GM18520 (cell line): ENCODE results near the gene RACK1.
"Not testable (repeated sequence)": the region's sequence is repeated elsewhere in the genome, so short reads cannot be mapped to it uniquely, and the experiment has no call there.

ENCODE experiments used
- ATAC-seq: cut with Tn5 transposase; IDR thresholded peaks from one replicate; pipeline ENCODE4 v1.9.1; 2021; ENCODE audit not compliant: unreplicated experiment

The RACK1 gene

DNA sequence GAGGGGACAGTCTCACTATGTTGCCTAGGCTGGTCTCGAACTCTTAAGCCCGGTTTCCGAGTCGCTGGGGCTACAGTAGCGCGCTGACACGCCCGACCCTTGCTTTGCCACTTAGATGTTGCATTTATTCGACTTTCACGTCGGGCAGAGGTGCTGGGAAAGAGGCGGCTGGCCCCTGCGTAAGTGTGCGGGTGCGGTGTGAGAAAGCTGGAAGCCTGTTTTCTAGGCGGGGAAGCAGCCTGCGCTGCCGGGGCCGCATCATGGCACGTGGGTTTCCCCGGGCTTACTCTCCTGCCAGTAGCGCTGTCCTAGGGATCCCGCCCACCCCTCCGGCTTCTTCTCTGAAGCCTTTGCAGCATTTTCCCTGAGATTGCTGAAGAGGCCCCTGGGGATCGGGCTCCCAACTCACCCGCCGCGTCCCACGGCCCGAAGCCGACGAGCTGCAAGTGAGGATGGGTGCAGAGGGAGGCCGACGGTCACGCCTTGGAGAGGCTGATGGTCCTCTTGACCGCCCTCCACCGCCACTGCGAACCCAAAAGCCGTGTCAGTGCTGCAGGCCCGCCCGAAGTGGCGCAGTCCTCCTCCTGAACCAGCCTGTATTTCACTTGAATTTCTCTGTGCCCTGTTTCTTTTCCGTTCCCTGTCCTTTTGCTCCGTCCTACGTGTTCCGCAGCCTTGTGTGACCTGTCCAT, 26.4 kb downstream of the RACK1 start:
- ATAC-seq: no peak

DNA sequence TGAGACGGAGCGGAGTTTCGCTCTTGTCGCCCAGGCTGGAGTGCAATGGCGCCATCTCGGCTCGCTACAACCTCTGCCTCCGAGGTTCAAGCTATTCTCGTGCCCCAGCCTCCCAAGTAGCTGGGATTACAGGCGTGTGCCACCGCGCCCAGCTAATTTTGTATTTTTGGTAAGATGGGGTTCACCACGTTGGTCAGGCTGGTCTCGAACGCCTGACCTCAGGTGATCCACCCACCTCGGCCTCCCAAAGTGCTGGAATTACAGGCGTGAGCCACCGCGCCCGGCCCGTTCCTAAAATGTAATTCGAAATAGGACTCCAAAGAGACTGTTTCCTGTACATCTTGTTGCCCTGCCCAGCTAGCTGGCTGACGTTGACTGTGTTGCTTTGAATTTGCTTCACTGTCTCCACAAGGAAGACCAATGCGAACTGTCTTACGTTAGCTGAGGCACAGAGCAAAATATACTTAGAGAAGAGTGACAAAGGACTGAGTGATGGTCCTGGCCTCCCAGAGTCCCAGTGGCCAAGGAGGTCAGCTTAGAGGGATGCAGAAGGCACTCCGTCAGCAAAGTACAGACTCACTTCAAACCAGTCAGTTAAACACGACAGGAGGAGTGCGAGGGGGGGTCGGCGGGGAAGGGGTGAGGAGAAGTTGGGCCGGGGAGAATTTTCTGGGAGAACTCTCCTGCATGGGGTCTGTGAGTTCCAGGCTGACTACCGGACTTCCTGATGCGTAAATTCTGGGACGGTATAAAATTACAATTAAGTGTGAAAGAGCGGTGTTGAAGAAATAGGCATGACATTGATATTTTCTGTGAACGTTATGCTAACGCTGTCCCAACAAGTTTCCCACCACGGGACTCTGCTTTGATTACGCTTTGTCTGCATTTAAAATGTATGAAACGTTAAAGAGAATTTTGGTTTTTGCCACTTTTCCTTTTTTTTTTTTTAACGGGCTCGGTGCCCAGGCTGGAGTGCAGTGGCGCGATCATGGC, 27.4 kb downstream of the RACK1 start:
- ATAC-seq: no peak

DNA sequence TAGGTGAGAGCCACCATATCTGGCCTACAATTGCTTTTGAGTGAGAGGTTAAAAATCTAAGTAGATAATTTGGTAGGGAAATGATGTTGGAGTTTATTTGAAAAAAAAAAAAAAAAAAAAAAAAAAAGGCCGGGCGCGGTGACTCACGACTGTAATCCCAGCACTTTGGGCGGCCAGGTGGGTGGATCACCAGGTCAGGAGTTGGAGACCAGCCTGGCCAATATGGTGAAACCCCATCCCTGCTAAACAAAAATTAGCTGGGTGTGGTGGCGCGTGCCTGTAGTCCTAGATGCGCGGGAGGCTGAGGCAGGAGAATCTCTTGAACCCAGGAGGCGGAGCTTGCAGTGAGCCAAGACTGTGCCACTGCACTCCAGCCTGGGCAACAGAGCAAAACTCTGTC, 29.5 kb downstream of the RACK1 start:
- not testable (repeated sequence) for ATAC-seq

DNA sequence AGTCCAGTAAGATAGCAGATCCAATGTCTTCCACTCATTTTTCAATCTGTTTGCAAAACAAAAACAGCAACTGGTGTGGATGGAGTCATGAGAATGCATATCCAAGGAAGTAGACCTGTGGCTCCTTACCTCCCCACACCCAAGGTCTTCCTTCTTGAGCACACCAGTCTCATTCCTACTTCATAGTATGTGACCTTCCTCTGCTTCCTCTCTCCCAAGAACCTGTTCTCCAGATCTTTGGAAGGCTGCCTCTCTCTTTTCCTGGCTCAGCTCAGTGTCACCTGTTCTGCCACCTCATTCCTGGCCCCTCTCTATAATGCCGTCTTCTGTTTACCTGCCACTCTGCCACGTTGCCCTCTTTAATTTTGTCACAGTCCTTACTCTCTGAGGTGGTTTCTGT, 30.8 kb downstream of the RACK1 start:
- no peak for ATAC-seq

DNA sequence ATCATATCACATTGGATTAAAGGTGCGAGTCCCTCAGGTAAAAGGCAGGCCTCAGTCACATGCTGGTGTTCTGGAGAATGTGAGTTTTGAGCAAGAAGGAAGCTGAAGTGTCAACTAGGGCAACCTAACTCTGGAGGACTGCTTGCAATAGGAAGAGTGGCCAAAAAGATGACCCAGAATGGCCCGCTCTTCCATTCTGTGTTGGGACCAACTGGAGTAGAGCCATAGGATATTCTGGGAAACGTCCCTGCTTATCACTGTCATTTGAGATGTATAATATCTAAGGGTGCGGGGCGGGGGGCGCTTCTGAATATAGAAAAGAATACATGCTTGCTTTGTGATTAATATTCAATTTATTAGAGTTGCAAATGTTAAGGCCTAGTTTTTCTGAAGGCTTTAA, 31.6 kb downstream of the RACK1 start:
- no peak for ATAC-seq

DNA sequence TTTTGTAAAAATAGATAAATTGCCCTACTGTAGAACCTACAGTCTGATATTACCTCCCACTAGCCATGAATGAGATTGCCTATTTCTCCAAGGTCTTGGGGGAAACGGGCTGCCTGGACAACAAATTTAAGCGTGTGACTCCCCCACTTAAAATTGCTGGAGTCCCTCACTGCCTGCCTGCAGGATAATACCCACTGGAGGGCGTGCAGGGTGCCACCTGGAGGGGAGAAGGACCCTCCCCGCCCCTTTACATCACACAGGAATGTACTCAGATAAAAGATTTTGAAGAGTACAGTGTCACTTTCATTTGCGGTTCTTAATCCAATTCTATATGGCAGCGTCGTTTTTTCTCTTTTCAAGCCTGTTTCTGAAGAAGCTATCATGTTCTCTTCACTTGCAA, 32.5 kb downstream of the RACK1 start:
- ATAC-seq: no peak

DNA sequence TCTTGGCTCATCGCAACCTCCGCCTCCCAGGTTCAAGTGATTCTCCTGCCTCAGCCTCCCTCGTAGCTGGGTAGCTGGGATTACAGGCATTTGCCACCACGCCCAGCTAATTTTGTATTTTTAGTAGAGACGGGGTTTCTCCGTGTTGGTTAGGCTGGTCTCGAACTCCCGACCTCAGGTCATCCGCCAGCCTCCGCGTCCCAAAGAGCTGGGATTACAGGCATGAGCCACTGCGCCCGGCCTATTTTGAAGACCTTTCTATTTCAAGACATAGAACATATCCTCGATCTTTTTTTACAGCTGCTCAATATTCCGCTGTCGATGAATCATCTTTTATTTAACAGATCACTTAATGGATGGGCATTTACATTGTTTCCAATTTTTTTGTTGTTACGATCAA, 33.0 kb downstream of the RACK1 start:
- ATAC-seq: not testable (repeated sequence)

DNA sequence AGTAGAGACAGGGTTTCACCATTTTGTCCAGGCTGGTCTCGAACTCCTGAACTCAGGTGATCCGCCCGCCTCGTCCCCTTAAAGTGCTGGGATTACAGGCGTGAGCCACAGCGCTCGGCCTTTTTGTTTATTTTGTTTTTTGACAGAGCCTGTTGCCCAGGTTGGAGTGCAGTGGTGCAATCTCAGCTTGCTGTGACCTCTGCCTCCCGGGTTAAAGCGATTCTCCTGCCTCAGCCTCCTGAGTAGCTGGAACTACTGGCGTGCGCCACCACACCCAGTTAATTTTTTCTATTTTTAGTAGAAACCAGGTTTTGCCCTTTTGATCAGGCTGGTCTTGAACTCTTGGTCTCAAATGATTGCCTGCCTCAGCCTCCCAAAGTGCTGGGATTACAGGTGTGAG, 33.6 kb downstream of the RACK1 start:
- ATAC-seq: not testable (repeated sequence)

DNA sequence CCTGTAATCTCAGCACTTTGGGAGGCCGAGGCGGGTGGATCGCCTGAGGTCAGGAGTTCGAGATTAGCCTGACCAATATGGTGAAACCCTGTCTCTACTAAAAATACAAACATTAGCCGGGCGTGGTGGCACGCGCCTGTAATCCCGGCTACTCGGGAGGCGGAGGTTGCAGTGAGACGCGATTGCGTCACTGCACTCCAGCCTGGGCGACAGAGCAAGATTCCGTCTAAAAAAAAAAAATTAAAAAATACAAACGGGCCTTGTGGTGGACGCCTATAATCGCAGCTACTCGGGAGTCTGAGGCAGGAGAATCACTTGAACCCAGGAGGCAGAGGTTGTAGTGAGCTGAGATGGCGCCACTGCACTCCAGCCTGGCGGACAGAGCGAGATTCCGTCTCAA, 34.7 kb downstream of the RACK1 start:
- ATAC-seq: not testable (repeated sequence)

DNA sequence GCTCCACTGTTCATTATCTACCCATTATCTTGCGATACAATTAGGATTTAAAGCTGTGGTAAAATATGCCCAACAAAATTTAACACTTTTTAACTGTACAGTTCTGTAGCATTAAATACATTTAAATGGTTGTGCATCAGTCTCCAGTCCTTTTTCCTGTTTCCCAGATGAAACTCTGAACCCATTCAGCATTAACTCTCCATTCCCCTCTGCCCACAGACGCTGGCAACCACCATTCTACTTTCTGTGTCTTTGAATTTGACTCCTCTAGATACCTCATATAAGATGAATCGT, 35.8 kb downstream of the RACK1 start:
- ATAC-seq: no peak

DNA sequence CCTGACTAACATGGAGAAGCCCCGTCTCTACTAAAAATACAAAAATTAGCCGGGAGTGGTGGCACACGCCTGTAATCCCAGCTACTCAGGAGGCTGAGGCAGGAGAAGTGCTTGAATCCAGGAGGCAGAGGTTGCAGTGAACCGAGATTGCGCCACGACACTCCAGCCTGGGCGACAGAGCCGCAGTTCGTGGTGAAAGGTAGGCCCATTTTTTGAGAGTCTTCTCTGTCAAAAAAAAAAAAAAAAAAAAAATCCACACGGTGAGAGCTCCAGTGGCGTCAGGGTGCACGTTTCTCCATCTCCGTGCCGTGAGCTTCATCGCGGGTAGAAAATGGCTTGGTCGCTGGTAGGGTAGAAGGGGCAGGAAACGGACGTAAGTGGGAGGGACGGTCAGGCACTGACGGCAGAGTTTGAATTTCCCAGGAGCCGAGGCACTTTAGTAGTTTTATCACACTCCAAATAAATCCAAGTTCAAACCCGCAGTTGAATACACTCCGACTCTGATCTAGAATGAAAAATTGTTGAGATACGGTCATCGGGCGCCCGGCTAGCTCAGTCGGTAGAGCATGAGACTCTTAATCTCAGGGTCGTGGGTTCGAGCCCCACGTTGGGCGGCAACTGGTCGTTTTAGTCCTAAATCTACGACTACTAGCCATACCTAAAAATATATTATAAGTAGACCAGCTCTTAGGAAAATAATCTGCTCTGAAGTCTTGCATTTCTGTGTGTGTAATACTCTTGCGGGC, 36.3 kb downstream of the RACK1 start:
- peak; percentile 49 for ATAC-seq

DNA sequence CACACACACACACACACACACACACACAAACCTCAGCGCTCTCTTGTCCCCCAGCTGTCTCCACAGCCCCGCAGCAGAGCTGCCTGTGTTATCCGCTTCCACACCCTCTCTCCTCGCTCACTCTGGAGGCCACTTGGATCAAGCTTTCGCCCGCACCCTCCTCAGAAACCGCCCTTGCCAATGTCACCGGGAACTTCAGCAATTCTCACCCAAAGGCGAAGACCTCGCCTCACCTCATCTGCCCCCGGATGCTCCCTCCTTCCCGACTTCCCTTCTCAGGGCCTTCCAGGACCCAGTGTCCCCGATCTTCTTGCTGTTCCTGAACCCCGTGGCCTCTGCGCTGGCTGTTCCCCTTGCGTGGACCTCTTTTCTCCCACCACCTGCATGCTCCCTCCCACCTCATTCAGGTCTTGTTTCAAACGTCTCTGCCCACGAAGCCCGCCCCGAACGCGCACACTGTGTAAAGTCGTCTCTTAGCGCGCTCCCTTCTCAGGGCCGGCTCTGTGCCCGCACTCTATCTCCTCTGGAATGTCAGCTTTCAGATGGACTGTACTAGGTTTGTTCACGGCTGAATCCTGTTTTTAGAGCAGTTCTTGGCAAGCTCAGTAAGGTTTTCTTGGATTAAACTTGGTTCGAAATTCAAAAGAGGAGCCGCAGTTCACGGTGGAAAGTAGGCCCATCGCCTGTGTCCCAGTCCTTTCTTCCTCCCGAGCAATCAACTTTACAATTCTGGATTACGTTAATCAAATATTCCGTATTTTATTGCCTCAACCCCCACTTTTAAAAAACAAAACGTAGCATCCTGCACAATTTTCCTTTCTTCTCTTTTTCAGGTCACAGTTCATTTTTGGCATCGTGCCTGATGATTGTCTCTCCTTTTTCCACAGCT, 37.7 kb downstream of the RACK1 start:
- no peak for ATAC-seq

DNA sequence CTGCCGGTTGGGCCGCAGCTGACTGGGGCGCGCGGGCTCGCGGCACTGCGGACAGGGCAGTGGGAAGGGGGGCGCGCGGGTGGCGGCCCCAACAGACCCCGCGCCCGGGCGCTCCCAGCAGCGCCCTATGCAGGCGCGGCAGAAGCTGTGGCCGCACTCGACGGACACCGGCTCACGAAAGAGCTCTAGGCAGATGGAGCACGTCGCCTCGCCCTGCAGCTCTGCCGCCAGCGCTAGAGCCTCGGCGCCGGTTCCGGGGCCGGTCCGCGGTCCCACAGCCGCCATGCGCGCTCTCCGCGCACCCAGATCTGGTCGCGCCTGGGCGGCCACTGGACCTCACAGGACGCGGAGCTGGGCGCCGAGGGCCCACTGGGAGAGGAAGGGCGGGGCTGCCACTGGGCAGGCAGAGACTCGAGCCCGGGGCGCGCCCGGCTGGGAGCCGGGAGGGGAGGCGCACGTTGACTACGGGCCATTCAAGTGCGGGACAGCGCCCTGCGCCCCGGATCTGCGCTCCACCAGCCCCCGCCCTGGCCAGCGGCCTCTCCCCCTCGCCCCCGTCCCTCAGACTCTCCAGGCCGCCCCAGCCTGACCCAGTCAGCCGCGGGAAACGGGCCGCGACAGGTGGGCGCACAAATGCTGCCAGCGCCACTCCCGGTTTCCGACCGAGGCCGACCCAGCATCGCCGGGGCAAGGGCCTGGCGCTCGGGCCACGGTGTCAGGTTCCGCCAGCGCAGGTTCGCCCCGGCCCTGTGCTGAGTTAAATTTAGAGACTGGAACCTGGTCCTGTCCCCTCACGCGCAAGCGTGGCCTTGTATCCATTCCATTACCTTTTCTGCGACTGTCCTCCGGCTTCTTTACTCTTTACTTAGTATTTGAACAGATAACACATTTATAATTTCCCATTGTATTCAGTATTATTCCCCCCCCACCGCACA, 38.6 kb downstream of the RACK1 start, which contains the start of gene TRIM7:
TRIM7 (minus strand) TSS at position 371 of the 935 bp plus-strand sequence; CDS start at position 285, 86 bp downstream.
- ATAC-seq: no peak

DNA sequence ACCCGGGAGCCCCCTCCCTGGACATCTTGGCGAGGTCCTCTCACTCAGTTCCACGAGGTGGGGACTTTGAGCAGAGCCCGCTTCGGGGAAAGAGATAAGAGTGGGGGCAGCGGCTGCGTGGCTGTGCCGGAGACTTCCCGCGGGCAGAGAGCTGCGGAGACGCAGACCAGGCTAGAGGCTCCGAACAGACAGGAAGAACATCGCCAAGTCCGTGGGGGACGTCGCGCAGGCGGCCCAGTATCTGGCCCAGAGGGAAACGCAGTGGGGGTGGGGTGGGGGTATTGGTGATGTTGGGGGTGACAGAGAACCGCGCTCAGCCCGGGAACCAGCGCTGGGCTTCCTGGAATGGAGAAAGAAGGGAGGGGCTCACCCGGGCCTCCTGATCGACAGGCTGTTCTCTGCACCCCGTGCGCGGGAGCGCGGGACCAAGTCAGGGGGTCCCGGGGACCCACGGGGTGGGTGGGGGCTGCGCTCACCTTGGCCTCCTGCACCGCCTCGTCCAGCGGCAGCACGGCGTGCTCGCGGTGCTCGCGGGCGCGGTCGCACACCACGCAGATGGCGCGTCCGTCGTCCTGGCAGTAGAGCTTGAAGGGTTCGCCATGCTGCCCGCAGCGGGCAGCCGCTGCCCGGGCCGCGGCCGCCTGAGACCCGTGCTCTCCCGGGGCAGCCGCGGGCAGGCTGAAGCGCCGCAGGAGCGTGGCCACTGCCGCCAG, 39.4 kb downstream of the RACK1 start:
- ATAC-seq: no peak

DNA sequence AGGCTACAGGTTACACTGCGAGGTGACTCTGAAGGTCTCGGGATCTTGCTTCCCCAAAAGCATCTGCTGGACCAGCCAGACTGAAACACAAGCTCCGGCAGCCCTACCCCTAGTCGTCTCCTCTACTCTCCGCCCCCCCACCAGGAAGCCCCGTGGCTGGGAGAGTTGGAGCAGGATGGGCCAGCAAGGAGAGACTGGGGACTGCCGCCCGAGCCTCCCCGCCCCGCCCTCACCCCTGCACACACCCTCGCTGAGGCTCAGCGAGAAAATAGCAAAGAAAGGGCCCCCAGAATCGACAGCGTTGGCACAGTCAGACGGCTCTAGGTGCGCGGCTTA, 40.0 kb downstream of the RACK1 start:
- ATAC-seq: no peak

DNA sequence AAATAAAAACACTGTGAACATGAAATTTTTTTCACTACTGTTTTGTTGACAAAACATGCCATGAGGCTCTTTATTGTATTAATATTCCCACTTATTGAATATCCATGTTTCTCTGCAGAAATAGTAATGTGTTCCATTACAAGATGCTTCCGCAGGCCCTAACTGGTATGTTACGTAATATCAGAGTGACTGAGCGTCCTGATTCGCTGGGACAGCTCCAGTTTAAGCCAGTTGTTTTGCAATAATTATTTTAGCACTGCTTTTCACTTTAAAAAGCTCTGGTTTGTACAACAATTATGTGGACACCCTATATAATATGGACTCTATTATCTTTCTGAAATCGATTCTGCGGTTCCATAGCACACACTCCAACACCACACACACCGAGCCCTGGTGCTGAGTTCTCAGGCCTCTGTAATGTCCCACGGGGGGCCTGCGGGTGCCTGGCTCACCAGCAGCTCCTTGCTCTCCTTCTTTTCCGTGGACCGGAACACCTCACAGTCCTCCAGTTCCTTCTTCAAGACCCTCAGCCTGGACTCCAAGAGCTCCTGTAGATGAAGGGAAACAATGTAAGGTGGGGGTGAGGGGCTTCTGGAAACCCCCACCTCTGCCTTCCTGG, 40.5 kb downstream of the RACK1 start:
- ATAC-seq: no peak

DNA sequence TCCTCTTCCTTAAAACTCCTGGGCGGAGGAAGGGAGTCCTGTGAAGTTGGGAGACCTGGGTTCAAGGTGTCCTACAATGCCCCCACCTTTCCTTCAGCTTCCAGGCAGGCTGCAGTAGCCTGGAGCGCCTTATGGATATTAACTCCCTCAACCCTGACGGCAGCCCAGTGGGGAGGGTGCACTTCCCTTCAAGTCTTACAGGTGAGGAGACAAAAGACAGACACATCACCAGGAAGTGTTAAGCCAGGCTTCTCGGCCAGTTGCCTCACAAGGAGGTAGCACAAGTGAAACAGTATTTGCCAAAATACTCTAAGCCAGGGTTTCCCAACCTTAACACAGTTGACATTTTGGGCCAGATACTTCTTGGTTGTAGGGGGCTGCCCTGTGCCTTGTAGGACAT, 42.9 kb downstream of the RACK1 start:
- ATAC-seq: no peak

DNA sequence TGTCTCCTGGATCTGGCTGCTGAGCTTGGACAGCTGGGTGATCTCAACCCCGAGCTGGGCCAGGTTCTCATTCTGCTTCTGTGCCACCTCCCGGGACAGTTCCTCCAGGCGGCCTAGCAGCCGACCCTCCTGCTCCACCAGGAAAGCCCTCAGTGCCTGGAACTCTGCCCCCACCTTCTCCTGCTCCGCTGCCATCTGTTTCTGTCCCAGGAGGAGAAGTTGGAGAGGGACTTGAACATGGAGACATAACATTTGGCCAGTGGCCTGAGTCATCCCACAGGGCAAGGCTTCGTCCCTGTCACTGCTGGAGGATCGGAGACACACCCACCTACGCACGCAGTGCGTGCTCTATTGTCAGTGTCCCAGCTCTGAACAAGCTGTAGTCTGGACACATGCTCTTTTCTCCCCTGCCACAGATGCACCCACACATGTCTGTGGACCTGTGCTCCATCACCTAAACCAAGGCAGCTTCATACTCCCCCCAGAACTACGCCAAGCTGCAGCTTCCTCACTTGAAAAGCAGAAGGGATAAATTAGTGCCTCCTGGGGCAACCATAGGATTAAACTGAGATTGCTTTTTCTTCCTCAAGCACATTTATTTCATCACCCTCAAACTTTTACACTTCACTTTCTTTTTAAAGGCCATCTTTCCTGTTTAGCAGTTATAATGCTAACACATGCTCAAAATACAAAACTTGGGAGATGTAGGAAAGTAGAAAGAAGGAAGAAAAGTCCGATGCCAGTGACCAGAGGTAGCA, 43.6 kb downstream of the RACK1 start:
- ATAC-seq: no peak
